Nephron (organoid): ENCODE results near the gene EGR2.

Experiments
- H3K27ac Mint-ChIP-seq, 3 experiments: 2 replicates each; pipeline ENCODE4 v1.8.0; 2020; ENCODE audit warnings: mixed read lengths in 3 of 3, mild to moderate bottlenecking in 2 of 3, moderate library complexity in 1 of 3
- H3K27me3 Mint-ChIP-seq: 2 replicates; pipeline ENCODE4 v1.8.0; 2021; ENCODE audit warnings: low read depth, mild to moderate bottlenecking, moderate library complexity, mixed read lengths
- H3K36me3 Mint-ChIP-seq: 2 replicates; pipeline ENCODE4 v1.8.0; 2020; ENCODE audit warnings: low read depth, mixed read lengths
- H3K4me1 Mint-ChIP-seq: 2 replicates; pipeline ENCODE4 v1.8.0; 2020; ENCODE audit warnings: mixed read lengths
- H3K4me3 Mint-ChIP-seq, 3 experiments: 2 replicates each; pipeline ENCODE4 v1.8.0; 2020; ENCODE audit warnings: mild to moderate bottlenecking in 3 of 3, mixed read lengths in 3 of 3, moderate library complexity in 2 of 3
- H3K9me3 Mint-ChIP-seq: 2 replicates; pipeline ENCODE4 v1.8.0; 2020; ENCODE audit warnings: mixed read lengths
- CTCF ChIP-seq, 3 experiments: fragments of 200-600 bp; sonication (generic); IDR thresholded peaks; one replicate each; pipeline ENCODE4 v1.5.0; 2021; ENCODE audit warnings: antibody characterized with exemption in 3 of 3; ENCODE audit not compliant: unreplicated experiment in 3 of 3

The EGR2 gene

GRCh38 chr10:62856021-62856420 is 39.9 kb upstream of the EGR2 start:
- Mint-ChIP-seq H3K27ac (no peak overlapping the region), H3K27me3 (no peaks in the 10 kb centered on the region), H3K36me3 (no peaks in the 10 kb centered on the region), H3K4me3 (no peak overlapping the region), H3K4me1 (peaks cover 2% of the 10 kb centered on the region), H3K9me3 (no peaks in the 10 kb centered on the region)
- TF ChIP-seq CTCF (IDR thresholded peaks at IDR 0.05; ENCODE audit: unreplicated experiment in 3 of 3): no peak

GRCh38 chr10:62853710-62854109 is 37.5 kb upstream of the EGR2 start:
- H3K36me3 Mint-ChIP-seq: no peaks in the 10 kb centered on the region
- no peak for TF ChIP-seq CTCF (IDR thresholded peaks at IDR 0.05; ENCODE audit: unreplicated experiment in 3 of 3)
- peaks cover 4% of the 10 kb centered on the region for H3K9me3 Mint-ChIP-seq
- H3K27ac Mint-ChIP-seq: no peak overlapping the region
- H3K4me1 Mint-ChIP-seq: no peaks in the 10 kb centered on the region
- no peak overlapping the region for H3K4me3 Mint-ChIP-seq
- no peaks in the 10 kb centered on the region for H3K27me3 Mint-ChIP-seq

GRCh38 chr10:62852961-62853702 is 37.0 kb upstream of the EGR2 start:
- H3K9me3 Mint-ChIP-seq: peaks cover 8% of the 10 kb centered on the region
- no peaks in the 10 kb centered on the region for H3K4me1 Mint-ChIP-seq
- no peaks in the 10 kb centered on the region for H3K36me3 Mint-ChIP-seq
- TF ChIP-seq CTCF (IDR thresholded peaks at IDR 0.05; ENCODE audit: unreplicated experiment in 3 of 3): no peak
- no peaks in the 10 kb centered on the region for H3K27me3 Mint-ChIP-seq
- H3K27ac Mint-ChIP-seq: no peak overlapping the region
- no peak overlapping the region for H3K4me3 Mint-ChIP-seq

- Mint-ChIP-seq H3K9me3 (peaks cover 14% of the 10 kb centered on the region), H3K36me3 (no peaks in the 10 kb centered on the region), H3K27ac (no peak overlapping the region), H3K27me3 (no peaks in the 10 kb centered on the region), H3K4me3 (no peak overlapping the region), H3K4me1 (no peaks in the 10 kb centered on the region)
- TF ChIP-seq CTCF (IDR thresholded peaks at IDR 0.05; ENCODE audit: unreplicated experiment in 3 of 3): no peak
These were observed 35.3 kb upstream of the EGR2 start for GRCh38 chr10:62851442-62851841.

- H3K4me3 Mint-ChIP-seq: no peak overlapping the region
- H3K27ac Mint-ChIP-seq: no peak overlapping the region
- no peaks in the 10 kb centered on the region for H3K36me3 Mint-ChIP-seq
- no peak for TF ChIP-seq CTCF (IDR thresholded peaks at IDR 0.05; ENCODE audit: unreplicated experiment in 3 of 3)
- no peaks in the 10 kb centered on the region for H3K4me1 Mint-ChIP-seq
- H3K27me3 Mint-ChIP-seq: no peaks in the 10 kb centered on the region
- H3K9me3 Mint-ChIP-seq: peaks cover 15% of the 10 kb centered on the region
These were observed 34.5 kb upstream of the EGR2 start for GRCh38 chr10:62850646-62851045.

GRCh38 chr10:62847433-62847832 is 31.3 kb upstream of the EGR2 start:
- no peak for TF ChIP-seq CTCF (IDR thresholded peaks at IDR 0.05; ENCODE audit: unreplicated experiment in 3 of 3)
- Mint-ChIP-seq H3K27ac (no peak overlapping the region), H3K4me3 (no peak overlapping the region), H3K4me1 (no peaks in the 10 kb centered on the region), H3K27me3 (no peaks in the 10 kb centered on the region), H3K36me3 (no peaks in the 10 kb centered on the region), H3K9me3 (peaks cover 15% of the 10 kb centered on the region)
